ENCODE measurements around the gene ESRRB.
A peak's percentile ranks its signal among the peaks of the same experiment; 100 is the strongest.

ESRRB gene

GRCh38 chr14:76375947-76376404 is at the start of gene ESRRB:
TSS of gene ESRRB (plus strand) at chr14:76376137. CDS start at chr14:76376402, 265 bp downstream.
- peak within 1 kb of the TSS; percentile 25 for H3K4me3 ChIP-seq (ENCODE audit: low read depth, low read length)
- POLR2A ChIA-PET, result no interaction called here
- TF ChIP-seq CTCF (IDR thresholded peaks at IDR 0.05; ENCODE audit: insufficient read depth, low read length, missing control alignments), result no peak
- CTCF ChIA-PET, result interaction anchor here (0.9 kb wide), 1 partner anchor 11 kb away, joined by 3 read pairs; no protein-coding TSS in a partner anchor
- no peak for DNase-seq (ENCODE audit: low read depth, low spot score)

- no peak for DNase-seq (ENCODE audit: low read depth, low spot score)
- no peak overlapping the region for H3K4me3 ChIP-seq (ENCODE audit: low read depth, low read length)
- POLR2A ChIA-PET, result no interaction called here
- TF ChIP-seq CTCF (IDR thresholded peaks at IDR 0.05; ENCODE audit: insufficient read depth, low read length, missing control alignments), result no peak
- CTCF ChIA-PET, result no interaction called here
Measured at GRCh38 chr14:76326918-76327689, 48.8 kb upstream of the ESRRB start.

- ChIA-PET CTCF (no interaction called here), POLR2A (no interaction called here)
- DNase-seq (ENCODE audit: low read depth, low spot score), result no peak
- TF ChIP-seq CTCF (IDR thresholded peaks at IDR 0.05; ENCODE audit: insufficient read depth, low read length, missing control alignments), result no peak
- no peak overlapping the region for H3K4me3 ChIP-seq (ENCODE audit: low read depth, low read length)
Measured at GRCh38 chr14:76328457-76329137, 47.3 kb upstream of the ESRRB start.

- TF ChIP-seq CTCF (IDR thresholded peaks at IDR 0.05; ENCODE audit: insufficient read depth, low read length, missing control alignments), result no peak
- CTCF ChIA-PET, result no interaction called here
- POLR2A ChIA-PET, result no interaction called here
- no peak overlapping the region for H3K4me3 ChIP-seq (ENCODE audit: low read depth, low read length)
- no peak for DNase-seq (ENCODE audit: low read depth, low spot score)
Measured at GRCh38 chr14:76329154-76329928, 46.6 kb upstream of the ESRRB start.

GRCh38 chr14:76329951-76330350 is 46.0 kb upstream of the ESRRB start:
- ChIA-PET CTCF (no interaction called here), POLR2A (no interaction called here)
- no peak for TF ChIP-seq CTCF (IDR thresholded peaks at IDR 0.05; ENCODE audit: insufficient read depth, low read length, missing control alignments)
- no peak for DNase-seq (ENCODE audit: low read depth, low spot score)
- H3K4me3 ChIP-seq (ENCODE audit: low read depth, low read length), result no peak overlapping the region
